HG02759 (cell line): ENCODE measurements around the gene RPS24.
A peak's percentile ranks its signal among the peaks of the same experiment; 100 is the strongest.
"Not testable (repeated sequence)": the region's sequence is repeated elsewhere in the genome, so short reads cannot be mapped to it uniquely, and the experiment has no call there.

ENCODE experiments used
- ATAC-seq: cut with Tn5 transposase; IDR thresholded peaks from one replicate; pipeline ENCODE4 v1.9.1; 2021; ENCODE audit warnings: mild to moderate bottlenecking, moderate library complexity; ENCODE audit not compliant: unreplicated experiment

Gene RPS24

DNA sequence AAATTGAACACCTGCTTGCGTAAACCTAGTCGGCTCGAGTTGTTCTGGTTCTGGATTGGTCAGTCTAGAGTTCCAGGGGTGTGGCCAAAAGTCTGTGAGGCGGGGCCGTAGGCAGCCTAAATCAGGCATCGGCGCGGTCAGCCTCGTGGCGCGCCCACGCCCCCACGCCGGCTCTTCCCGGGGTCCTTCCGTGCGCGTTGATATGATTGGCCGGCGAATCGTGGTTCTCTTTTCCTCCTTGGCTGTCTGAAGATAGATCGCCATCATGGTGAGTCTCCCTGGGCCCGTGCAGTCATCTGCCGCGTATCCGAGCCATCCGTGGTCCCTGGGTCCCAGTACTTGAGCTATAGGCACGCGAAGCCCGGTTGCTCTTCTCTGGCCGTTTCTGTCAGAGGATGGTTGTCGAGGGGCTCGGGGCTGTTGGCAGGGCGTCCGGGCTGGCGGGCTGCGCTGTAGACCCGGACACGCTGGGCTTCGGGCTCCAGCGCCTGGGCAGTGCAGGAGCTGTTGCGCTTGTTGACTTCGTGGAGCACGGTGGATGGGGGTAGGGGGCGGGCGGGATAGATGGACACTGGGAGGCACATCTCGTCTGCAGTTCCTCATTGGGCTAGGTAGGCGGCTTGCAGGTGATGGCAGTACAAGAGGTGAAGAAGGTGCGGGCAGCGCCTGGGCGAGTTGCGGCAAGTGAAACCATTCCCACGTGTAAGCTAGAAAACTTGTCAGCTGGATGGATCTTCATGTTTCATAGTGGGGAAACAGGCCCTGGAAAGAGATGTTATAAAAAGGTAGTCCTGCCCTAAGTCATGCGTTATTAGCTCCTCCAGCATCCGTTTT is at the start of gene RPS24:
Gene RPS24 (plus strand): TSS at position 227 of the 834 bp plus-strand sequence. CDS start 39 bp downstream, at position 266.
- peak; percentile 82 for ATAC-seq

DNA sequence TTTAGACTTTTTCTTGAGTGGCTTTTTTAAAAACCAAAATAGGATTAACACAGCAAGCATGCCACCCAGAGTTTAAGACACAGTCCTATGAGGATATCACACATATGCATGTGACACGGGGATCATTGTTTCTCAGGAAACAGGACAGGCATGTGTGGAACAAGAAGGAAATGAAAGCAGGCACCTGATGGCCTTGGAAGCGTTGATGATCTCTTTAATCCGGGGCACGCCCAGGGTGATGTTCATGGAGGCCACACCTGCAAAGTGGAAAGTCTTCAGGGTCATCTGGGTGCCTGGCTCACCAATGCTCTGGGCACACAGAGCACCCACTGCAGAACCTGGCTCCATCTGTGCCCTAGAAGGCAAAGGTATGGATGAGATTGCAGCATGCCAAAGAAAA is 48.7 kb upstream of the RPS24 start:
- ATAC-seq: no peak

DNA sequence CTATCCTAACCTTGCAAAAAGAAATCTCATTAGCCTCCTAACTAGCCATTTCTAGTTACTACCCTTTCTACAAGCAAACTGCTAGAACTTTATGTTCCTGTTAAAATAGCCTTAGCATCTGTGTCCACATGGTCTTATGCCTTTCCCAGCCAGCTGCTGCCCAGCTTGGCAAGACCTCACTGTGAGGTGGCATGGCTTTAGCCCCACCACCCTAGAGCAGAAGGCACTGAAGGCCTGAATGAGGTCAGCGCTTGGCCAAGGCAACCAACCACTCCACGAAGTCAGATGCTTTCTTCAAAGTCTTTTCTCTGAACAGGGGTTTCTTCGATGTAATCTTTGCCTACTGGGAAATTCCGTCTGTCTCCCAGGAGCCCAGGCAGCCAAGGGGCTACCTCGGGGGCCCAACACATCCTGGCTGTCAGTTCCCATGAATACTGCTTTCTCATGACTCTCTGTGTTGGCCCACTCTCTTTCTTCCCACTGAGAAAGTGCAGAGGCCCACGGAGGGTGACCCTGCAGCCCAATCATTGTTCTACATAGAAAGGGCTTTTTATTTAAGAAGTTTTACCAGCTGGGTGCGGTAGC is 45.9 kb upstream of the RPS24 start:
- no peak for ATAC-seq

DNA sequence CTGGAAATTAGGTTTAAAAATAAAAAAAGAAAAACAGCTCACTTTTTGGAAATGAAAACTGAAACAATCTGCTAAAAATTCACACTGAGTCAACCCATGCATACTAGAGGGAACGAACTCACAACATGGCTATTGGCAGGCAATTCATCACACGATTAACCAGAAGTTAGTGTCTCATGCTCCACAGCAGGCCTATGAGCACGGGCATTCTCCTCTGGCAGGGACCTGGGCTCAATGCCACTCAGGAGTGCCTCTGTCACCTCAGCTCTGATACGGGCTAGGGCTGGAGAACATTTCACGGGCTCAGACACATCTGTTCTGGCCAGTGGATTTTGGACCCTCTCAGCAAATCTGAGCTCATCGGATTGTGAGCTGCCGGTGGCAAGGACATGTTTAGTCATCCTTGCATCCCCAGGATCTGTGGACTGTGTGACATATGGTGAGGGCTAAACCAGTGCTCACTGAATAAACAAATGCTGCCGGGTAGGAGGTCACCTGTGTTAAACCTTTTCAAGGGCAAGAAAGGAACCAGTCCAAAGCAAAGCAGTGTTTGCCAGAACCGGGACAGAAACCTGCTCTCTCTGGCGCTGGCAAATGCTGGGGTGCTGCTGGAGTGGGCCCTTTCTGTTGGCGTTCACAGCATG is 44.5 kb upstream of the RPS24 start:
- ATAC-seq: no peak

DNA sequence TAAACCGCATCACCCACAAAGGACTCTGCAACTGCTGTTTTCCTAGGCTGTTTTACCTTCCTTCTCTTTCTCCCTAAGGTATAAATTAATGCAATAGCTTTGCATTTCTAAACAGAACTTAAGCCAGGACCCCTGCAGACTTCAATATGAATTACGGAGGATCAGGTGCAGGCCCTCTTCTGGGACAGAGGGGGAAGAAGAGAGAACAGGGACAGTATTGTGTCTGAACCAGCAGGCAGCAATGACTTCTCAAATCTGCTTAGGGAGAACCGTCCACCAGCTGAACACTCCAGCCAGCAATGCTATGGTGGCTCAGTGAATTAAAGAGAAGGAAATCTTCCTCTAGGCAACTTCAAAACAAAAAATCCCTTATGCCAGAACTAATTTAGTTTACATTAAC is 40.0 kb upstream of the RPS24 start:
- no peak for ATAC-seq

DNA sequence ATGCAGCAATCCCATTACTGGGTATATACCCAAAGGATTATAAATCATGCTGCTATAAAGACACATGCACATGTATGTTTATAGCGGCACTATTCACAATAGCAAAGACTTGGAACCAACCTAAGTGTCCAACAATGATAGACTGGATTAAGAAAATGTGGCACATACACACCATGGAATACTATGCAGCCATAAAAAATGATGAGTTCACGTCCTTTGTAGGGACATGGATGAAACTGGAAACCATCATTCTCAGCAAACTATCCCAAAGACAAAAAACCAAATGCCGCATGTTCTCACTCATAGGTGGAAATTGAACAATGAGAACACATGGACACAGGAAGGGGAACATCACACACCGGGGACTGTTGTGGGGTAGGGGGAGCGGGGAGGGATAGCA is 34.9 kb upstream of the RPS24 start:
- ATAC-seq: not testable (repeated sequence)

DNA sequence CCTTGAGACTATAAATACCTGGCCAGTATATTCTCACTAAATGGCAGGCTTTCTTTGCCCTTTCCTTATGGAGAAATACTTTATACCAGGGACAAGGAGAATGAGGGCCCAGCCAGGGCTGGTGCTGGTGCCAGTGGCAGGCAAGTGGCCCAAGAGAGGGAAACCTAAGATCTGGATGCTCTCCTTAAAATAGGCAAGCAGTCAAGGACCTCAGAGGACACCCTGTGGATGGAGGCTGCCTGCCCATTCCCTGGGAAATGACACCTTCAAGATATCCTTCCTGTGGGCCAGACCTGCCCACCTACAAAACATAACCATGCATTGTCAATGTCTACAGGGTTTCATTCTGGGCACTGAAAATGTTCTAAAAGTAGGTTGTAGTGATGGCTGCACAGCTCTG is 33.5 kb upstream of the RPS24 start:
- no peak for ATAC-seq

DNA sequence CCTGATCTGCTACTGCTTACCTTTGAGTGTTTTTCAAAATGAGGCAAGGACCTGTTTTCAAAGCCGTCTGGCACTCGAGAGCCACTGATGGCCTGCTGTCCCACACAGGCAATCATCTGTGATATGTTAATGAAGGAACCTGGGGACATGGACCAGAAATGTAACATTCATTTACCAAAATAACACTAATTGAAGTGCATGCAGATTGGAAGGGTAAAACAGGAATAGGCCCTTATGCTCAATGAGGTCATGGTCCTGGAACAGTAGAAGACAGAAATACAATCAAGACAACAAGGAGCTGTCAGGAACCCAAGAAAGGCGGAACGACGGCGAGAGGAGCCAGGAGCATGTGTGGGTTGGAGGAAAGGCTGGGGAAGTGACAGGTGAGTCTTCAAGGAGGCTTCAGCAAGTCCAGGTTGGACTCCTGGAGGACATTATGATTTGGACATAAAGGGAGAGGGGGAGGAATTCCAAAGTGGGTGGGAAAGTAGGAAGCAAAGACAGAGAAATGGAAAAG is 32.6 kb upstream of the RPS24 start:
- no peak for ATAC-seq

DNA sequence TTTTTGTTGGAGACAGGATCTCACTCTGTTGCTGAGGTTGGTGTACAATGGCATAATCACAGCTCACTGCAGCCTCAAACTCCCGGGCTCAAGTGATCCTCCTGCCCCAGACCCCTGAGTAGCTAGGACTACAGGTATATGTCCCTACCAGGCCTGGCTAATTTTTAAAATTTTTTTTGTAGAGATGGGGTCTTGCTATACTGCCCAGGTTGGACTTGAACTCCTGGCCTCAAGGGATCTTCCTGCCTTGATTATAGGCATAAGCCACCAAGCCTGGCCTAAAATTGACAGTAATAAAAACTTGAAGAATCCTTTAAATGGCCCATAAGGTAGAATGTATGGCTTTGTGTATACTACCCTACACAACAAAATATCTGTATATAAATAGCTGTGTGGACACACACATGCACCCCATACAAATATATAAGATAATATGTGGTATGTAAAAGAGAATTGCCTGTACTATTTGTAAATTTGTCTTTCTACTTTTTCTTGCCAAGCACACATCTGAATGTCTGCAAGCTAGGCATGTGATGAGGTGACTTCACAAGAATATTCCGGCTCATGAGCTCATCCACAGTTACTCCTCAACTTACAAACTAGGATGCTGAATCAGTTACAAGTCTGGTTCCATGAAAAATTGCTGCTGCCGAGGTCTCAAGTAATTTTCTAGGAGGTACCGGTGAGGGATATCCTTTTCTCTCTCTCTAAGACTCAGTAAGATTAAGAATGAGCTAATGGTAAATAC is 30.9 kb upstream of the RPS24 start:
- no peak for ATAC-seq

DNA sequence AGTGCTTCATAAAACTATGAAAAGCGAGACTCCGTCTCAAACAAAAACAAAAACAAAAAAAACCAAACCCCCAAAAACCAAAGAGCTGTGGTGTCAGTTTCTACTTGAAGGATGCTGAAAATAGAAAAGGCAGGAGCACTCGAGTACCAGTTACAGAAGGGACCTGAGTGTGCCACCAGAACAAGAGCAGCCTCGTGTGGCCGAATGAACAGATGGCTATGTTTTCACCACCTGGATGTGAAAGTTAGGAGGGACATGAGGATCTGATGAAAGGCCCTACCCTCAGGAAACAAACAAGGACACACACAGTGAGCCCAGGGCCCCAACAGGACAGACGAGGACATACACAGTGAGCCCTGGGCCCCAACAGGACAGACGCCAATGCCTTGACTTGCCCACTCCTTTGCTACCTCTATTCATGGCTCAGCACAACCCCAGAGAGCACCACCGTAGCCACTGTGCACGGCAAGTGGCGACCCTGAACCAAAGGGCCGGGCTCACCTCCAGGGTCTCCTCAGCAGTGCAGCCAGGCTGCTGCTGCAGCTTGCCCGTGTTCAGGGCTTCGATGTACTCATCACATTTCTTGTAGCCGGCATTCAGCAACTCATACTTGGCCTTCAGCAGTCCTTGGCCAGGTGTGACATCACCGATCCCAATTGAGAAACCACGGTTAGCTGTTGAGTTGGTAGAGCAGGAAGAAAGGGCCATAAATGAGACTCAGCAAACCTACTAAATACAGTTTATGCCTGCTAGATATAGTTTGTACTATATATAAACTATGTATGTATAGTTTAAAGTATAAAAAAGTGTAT is 29.2 kb upstream of the RPS24 start:
- no peak for ATAC-seq

DNA sequence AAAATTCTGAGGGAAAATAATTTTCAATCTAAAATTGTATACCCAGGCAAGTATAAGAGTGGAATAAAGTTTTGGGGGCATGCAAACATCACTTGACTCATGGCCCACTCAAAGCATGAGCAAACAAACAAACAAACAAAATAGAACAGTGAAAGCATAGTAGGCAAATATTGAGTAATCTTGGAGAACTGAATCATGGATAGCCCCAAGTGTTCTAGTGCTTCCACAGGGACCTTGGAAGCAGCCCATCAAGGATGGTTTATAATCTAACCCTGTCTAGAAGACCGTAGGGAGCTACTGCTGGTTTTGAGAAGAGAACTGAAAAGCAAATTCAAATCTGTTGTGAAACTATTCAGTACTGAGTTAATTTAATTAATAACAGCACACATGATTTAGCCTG is 26.5 kb upstream of the RPS24 start:
- ATAC-seq: no peak

DNA sequence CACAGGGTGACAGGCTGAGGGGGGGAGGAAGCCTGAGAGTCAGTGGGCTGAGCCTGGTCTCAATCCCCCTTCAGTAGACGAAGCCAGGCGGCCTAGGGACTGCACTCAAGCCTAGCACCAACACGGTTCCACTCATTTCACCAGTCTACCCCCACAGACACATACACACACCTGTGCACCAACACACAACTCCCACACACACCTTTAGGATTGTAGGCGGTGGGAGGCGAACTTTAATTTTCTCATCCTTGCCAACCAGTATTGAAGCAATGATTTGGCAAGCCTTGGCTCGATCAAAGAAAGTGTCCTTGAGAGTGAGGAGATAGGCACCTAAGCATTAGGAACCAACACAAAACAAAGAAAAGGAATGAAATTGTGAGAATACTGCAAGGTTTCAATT is 24.0 kb upstream of the RPS24 start:
- ATAC-seq: no peak

DNA sequence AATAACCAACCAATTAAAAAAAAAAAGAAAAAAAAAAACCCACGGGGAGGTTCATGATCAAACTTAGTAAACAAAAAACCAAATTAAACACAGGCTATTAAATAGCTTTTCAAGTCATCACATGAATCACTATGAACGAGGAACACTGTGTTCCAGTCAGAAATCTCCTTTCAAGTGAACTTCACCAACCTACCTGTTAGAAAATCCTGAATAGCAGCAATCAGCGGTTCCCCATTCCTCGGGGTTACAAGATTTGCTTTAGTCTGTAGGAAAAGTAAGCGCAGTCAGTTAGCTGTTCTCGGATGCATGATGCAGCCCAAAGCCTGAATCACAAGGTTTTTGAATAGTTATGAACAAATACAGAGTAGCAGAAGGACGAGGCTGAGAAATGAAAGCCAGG is 23.4 kb upstream of the RPS24 start:
- ATAC-seq: no peak

DNA sequence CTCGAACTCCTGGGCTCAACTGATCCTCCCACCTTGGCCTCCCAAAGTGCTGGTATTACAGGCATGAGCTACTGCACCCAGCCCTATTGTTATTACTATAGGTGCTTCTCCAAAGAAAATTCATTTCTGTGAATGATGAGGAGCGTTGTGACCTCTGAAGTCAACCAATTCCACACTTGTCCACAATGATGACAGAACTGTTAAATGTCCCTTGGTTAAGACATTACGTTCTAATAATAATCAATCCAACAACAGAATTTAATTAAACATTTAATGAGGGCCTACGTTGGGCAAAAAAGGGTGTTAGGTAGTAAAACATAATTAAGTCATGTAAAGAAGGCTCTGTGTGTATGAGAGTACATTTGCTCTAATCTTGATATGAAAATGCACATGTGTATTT is 22.6 kb upstream of the RPS24 start:
- no peak for ATAC-seq

DNA sequence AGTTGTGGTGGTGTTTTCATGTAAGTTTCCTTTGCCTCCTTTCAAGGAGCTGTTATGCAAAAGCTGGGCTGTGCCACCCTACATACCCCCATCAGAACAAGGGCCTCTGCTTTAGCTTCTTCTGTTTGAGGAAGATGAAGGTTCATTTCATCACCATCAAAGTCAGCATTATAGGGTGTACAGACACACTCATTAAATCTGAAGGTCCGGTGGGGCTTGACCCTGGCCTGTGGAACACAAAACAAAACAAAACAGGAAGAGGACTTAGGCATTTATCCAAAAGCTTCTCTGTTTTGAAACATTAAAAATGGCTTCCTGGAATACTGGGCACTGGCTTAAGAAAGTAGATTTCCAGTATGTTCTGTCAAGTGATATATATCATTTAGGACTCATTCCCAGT is 20.1 kb upstream of the RPS24 start:
- ATAC-seq: no peak

DNA sequence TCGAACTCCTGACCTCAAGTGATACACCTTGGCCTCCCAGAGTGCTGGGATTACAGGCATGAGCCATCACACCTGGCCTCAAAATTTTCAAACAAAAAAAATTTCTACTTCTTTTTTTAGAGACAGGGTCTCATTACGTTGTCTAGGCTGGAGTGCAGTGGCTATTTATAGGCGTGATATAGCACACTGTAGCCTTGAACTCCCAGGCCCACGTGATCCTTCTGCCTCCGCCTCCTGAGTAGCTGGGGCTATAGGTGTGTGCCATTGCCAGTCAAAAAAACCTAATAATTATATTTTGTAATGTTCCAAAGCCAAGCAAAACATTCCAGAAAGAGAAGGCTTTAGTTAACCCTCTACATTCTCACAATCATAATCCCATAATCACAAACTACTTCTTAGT is 18.1 kb upstream of the RPS24 start:
- ATAC-seq: no peak

DNA sequence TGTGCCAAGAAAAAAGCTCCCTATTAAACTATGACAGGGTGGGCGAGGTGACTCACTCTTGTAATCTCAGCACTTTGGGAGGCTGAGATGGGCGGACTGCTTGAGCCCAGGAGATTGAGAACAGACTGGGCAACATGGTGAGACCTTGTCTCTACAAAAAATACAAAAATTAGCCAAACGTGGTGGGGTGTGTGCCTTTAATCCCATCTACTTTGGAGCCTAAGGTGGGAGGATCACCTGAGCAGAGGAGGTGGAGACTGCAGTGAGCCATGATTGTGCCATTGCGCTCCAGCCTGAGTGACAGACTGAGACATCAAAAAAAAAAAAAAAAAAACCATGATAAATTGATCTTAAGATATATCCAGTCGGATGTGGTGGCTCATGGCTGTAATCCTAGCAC is 15.8 kb upstream of the RPS24 start:
- ATAC-seq: no peak

DNA sequence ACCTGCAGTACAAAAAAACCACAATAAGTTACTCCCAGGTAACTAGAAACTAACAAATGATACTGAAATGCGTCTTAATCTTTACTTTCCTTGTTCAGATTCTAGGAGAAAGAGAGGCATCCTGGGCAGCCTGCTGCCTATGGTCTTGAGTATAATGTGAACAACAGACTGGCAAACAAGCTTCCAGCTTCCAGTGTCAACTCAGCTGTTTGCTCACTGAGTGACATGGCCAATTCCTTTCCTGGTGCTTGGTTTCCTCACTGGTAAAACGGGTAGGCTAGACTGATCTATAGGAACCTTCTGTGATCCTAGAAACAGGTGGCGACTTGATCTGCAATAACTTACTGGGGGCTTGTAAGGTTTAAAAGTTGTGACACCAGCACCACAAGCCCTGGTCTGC is 14.4 kb upstream of the RPS24 start:
- no peak for ATAC-seq

DNA sequence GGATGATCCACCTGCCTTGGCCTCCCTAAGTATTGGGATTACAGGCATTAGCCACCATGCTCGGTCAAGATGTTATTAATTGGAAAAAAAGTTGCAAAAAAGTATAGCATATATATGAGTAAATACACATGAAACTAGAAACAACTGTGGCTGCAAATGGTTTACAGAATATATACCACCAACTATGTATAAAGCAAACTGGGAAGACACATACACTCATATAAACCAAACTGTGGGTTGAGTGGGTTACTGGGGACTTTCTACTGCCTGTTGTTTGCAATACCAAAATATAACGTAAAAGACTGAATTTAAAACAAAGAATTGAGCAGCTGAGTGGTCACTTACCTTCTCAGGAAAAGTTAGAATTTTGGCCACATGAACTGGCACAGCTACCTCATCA is 12.5 kb upstream of the RPS24 start:
- no peak for ATAC-seq

DNA sequence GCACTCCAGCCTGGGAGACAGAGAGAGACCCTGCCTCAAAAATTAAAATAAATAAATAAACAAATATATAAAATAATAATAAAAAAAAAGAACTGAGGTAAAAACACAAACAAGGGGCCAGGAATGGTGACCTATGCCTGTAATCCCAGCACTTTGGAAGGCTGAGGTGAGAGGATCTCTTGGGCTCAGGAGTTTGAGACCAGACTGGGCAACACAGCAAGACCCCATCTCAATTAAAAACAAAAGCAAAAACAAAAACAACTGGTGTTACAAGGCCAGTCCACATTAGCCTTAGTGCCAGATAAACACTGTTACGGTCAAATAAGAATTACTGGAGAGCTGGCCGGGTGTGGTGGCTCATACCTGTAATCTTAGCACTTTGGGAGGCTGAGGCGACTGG is 9.9 kb upstream of the RPS24 start:
- no peak for ATAC-seq
